Measurements from ENCODE around the gene CHP1. TPM values are rescaled to one million over a fixed set of nuclear protein-coding genes. Genes with fewer than 3 reads are reported as not detected.

The CHP1 gene
- total RNA-seq (10 to 100 TPM; 20.2 to 70.6 (median 24.7) TPM), polyA plus RNA-seq (10 to 100 TPM; 11.0 to 12.4 TPM), total RNA-seq (35.7 reads per million, percentile 64 among the genes with 10 or more reads in this experiment)

GRCh38 chr15:41230650-41231421 lies at the start of gene CHP1, which contains the start of gene EXD1:
Gene CHP1 (plus strand): TSS chr15:41231268. CDS start chr15:41231383, 115 bp downstream.
Gene EXD1 (minus strand): TSS chr15:41230757. CDS start chr15:41226575, 4,182 bp downstream.
- Mint-ChIP-seq H3K27ac (peak within 1 kb of the TSS; percentile 81 to 94 (median 92)), H3K9me3 (peaks cover 0 to 2% (median 0%) of the 10 kb centered on the region in 11 donors), H3K36me3 (peaks cover 0 to 1% (median 0%) of the 10 kb centered on the region in 5 donors), H3K4me3 (peak within 1 kb of the TSS; percentile 85 to 94 (median 91)), H3K4me1 (peaks cover 17 to 36% (median 25%) of the 10 kb centered on the region in 7 donors), H3K27me3 (peaks cover 0 to 11% (median 0%) of the 10 kb centered on the region in 5 donors)
- peak within 1 kb of the TSS; percentile 92 for H3K4me3 ChIP-seq (ENCODE audit: low read length)
- H3K36me3 ChIP-seq (ENCODE audit: control insufficient read depth in 2 of 3, insufficient read depth in 3 of 3, low read length in 3 of 3), result no peaks in the 10 kb centered on the region
- H3K4me1 ChIP-seq (ENCODE audit: control insufficient read depth in 2 of 2, insufficient read depth in 2 of 2, low read length in 2 of 2), result peaks cover 10 to 13% of the 10 kb centered on the region in 2 donors
- peak; percentile 86 to 96 (median 90) for DNase-seq
- POLR2A ChIA-PET, result interaction anchor here (0.6 to 1.7 kb wide), 7 partner anchors 35 to 713 kb away, joined by 3 to 13 read pairs (median 3); partner anchors contain the start of genes CHAC1, INO80 and VPS18
- intact Hi-C loops (cut with micrococcal nuclease), result loop anchor here (1.0 to 10.0 kb wide), 20 partner anchors 52 to 1874 kb away; partner anchors contain the start of genes CHAC1 (in 2 of the 2), DNAJC17 (in 2 of the 2), INO80 (in 2 of the 2) and NDUFAF1 (in 2 of the 2)
- H3K27me3 ChIP-seq (ENCODE audit: control insufficient read depth in 2 of 2, insufficient read depth in 2 of 2, low read length in 2 of 2), result no peaks in the 10 kb centered on the region
- peak within 1 kb of the TSS; percentile 82 for H3K27ac ChIP-seq (ENCODE audit: low read depth, low read length)
- ATAC-seq, result peak; percentile 96
- H3K9me3 ChIP-seq (ENCODE audit: control insufficient read depth in 2 of 3, low read length in 3 of 3), result no peaks in the 10 kb centered on the region
- CTCF ChIA-PET, result interaction anchor here (0.7 to 1.8 kb wide), 7 partner anchors 12 to 337 kb away, joined by 3 to 5 read pairs (median 3); partner anchors contain the start of genes INO80 and VPS18

- H3K4me1 ChIP-seq (ENCODE audit: control insufficient read depth in 2 of 2, insufficient read depth in 2 of 2, low read length in 2 of 2), result no peaks in the 10 kb centered on the region
- no peaks in the 10 kb centered on the region for H3K9me3 ChIP-seq (ENCODE audit: control insufficient read depth in 2 of 3, low read length in 3 of 3)
- Mint-ChIP-seq H3K27ac (peak overlapping the region in 1 of 9 donors; percentile 60), H3K4me1 (peaks cover 0 to 2% (median 0%) of the 10 kb centered on the region in 7 donors), H3K27me3 (peaks cover 0 to 14% (median 0%) of the 10 kb centered on the region in 5 donors), H3K4me3 (no peak overlapping the region), H3K9me3 (no peaks in the 10 kb centered on the region), H3K36me3 (no peaks in the 10 kb centered on the region)
- POLR2A ChIA-PET, result no interaction called here
- ATAC-seq (no peak), DNase-seq (no peak)
- CTCF ChIA-PET, result interaction anchor here (0.6 to 1.0 kb wide), 3 partner anchors 324 to 740 kb away, joined by 3 read pairs; no protein-coding TSS in a partner anchor
- H3K36me3 ChIP-seq (ENCODE audit: control insufficient read depth in 2 of 3, insufficient read depth in 3 of 3, low read length in 3 of 3), result no peaks in the 10 kb centered on the region
- no peak overlapping the region for H3K4me3 ChIP-seq (ENCODE audit: low read length)
- intact Hi-C loops (cut with micrococcal nuclease), result loop anchor here (5.0 to 10.0 kb wide), 2 partner anchors 67 to 505 kb away; partner anchors contain the start of gene INO80 (in 1 of the 2)
- no peak overlapping the region for H3K27ac ChIP-seq (ENCODE audit: low read depth, low read length)
- no peaks in the 10 kb centered on the region for H3K27me3 ChIP-seq (ENCODE audit: control insufficient read depth in 2 of 2, insufficient read depth in 2 of 2, low read length in 2 of 2)
These were observed 48.8 kb upstream of the CHP1 start for GRCh38 chr15:41182266-41182665.

- H3K4me3 Mint-ChIP-seq, result no peak overlapping the region
- H3K27me3 ChIP-seq (ENCODE audit: control insufficient read depth in 2 of 2, insufficient read depth in 2 of 2, low read length in 2 of 2), result no peaks in the 10 kb centered on the region
- no peaks in the 10 kb centered on the region for H3K36me3 Mint-ChIP-seq
- H3K27me3 Mint-ChIP-seq, result peaks cover 0 to 13% (median 0%) of the 10 kb centered on the region in 5 donors
- H3K36me3 ChIP-seq (ENCODE audit: control insufficient read depth in 2 of 3, insufficient read depth in 3 of 3, low read length in 3 of 3), result no peaks in the 10 kb centered on the region
- ATAC-seq, result no peak
- no peaks in the 10 kb centered on the region for H3K4me1 ChIP-seq (ENCODE audit: control insufficient read depth in 2 of 2, insufficient read depth in 2 of 2, low read length in 2 of 2)
- H3K9me3 ChIP-seq (ENCODE audit: control insufficient read depth in 2 of 3, low read length in 3 of 3), result no peaks in the 10 kb centered on the region
- ChIA-PET POLR2A (no interaction called here), CTCF (interaction anchor here (0.8 to 3.0 kb wide), 6 partner anchors 14 to 325 kb away, joined by 3 to 42 read pairs (median 4); no protein-coding TSS in a partner anchor)
- intact Hi-C loops (cut with micrococcal nuclease), result loop anchor here (5.0 to 10.0 kb wide), 2 partner anchors 69 to 506 kb away; partner anchors contain the start of gene INO80 (in 1 of the 2)
- no peaks in the 10 kb centered on the region for H3K9me3 Mint-ChIP-seq
- H3K4me1 Mint-ChIP-seq, result peaks cover 0 to 2% (median 0%) of the 10 kb centered on the region in 7 donors
- no peak overlapping the region for H3K4me3 ChIP-seq (ENCODE audit: low read length)
- H3K27ac Mint-ChIP-seq, result no peak overlapping the region
- no peak for DNase-seq
- no peak overlapping the region for H3K27ac ChIP-seq (ENCODE audit: low read depth, low read length)
These were observed 47.5 kb upstream of the CHP1 start for GRCh38 chr15:41183581-41183980.

GRCh38 chr15:41194444-41194843 lies 36.6 kb upstream of the CHP1 start:
- no peaks in the 10 kb centered on the region for H3K4me1 ChIP-seq (ENCODE audit: control insufficient read depth in 2 of 2, insufficient read depth in 2 of 2, low read length in 2 of 2)
- Mint-ChIP-seq H3K4me3 (no peak overlapping the region), H3K36me3 (no peaks in the 10 kb centered on the region), H3K27ac (no peak overlapping the region), H3K9me3 (peaks cover 0 to 3% (median 0%) of the 10 kb centered on the region in 11 donors), H3K27me3 (no peaks in the 10 kb centered on the region), H3K4me1 (no peaks in the 10 kb centered on the region)
- no peak for DNase-seq
- no peak for ATAC-seq
- ChIA-PET POLR2A (no interaction called here), CTCF (no interaction called here)
- H3K27me3 ChIP-seq (ENCODE audit: control insufficient read depth in 2 of 2, insufficient read depth in 2 of 2, low read length in 2 of 2), result no peaks in the 10 kb centered on the region
- H3K27ac ChIP-seq (ENCODE audit: low read depth, low read length), result no peak overlapping the region
- H3K9me3 ChIP-seq (ENCODE audit: control insufficient read depth in 2 of 3, low read length in 3 of 3), result no peaks in the 10 kb centered on the region
- intact Hi-C loops (cut with micrococcal nuclease), result no loop called here
- no peak overlapping the region for H3K4me3 ChIP-seq (ENCODE audit: low read length)
- H3K36me3 ChIP-seq (ENCODE audit: control insufficient read depth in 2 of 3, insufficient read depth in 3 of 3, low read length in 3 of 3), result no peaks in the 10 kb centered on the region

- POLR2A ChIA-PET, result no interaction called here
- ATAC-seq, result no peak
These were observed 31.6 kb upstream of the CHP1 start for GRCh38 chr15:41199470-41199869.

GRCh38 chr15:41203395-41203794 lies 27.7 kb upstream of the CHP1 start:
- Mint-ChIP-seq H3K27me3 (peaks cover 0 to 9% (median 0%) of the 10 kb centered on the region in 5 donors), H3K9me3 (no peaks in the 10 kb centered on the region), H3K4me3 (no peak overlapping the region), H3K4me1 (no peaks in the 10 kb centered on the region), H3K36me3 (no peaks in the 10 kb centered on the region), H3K27ac (no peak overlapping the region)
- Histone ChIP-seq H3K4me3 (ENCODE audit: low read length) (no peak overlapping the region), H3K36me3 (ENCODE audit: control insufficient read depth in 2 of 3, insufficient read depth in 3 of 3, low read length in 3 of 3) (no peaks in the 10 kb centered on the region), H3K27ac (ENCODE audit: low read depth, low read length) (no peak overlapping the region), H3K4me1 (ENCODE audit: control insufficient read depth in 2 of 2, insufficient read depth in 2 of 2, low read length in 2 of 2) (no peaks in the 10 kb centered on the region), H3K9me3 (ENCODE audit: control insufficient read depth in 2 of 3, low read length in 3 of 3) (no peaks in the 10 kb centered on the region), H3K27me3 (ENCODE audit: control insufficient read depth in 2 of 2, insufficient read depth in 2 of 2, low read length in 2 of 2) (no peaks in the 10 kb centered on the region)
- ATAC-seq (no peak), DNase-seq (no peak)
- POLR2A ChIA-PET, result interaction anchor here (0.6 kb wide), 1 partner anchor 321 kb away, joined by 3 read pairs; no protein-coding TSS in a partner anchor
- intact Hi-C loops (cut with micrococcal nuclease), result no loop called here
- CTCF ChIA-PET, result no interaction called here

More at GRCh38 chr15:41199470-41199869, 31.6 kb upstream of the CHP1 start:
- H3K27me3 Mint-ChIP-seq, result peaks cover 0 to 2% (median 0%) of the 10 kb centered on the region in 5 donors
- H3K9me3 Mint-ChIP-seq, result no peaks in the 10 kb centered on the region
- H3K27ac Mint-ChIP-seq, result no peak overlapping the region
- no peaks in the 10 kb centered on the region for H3K36me3 ChIP-seq (ENCODE audit: control insufficient read depth in 2 of 3, insufficient read depth in 3 of 3, low read length in 3 of 3)
- no peaks in the 10 kb centered on the region for H3K36me3 Mint-ChIP-seq
- no peaks in the 10 kb centered on the region for H3K4me1 ChIP-seq (ENCODE audit: control insufficient read depth in 2 of 2, insufficient read depth in 2 of 2, low read length in 2 of 2)
- no peak overlapping the region for H3K4me3 Mint-ChIP-seq
- H3K4me3 ChIP-seq (ENCODE audit: low read length), result no peak overlapping the region
- H3K27me3 ChIP-seq (ENCODE audit: control insufficient read depth in 2 of 2, insufficient read depth in 2 of 2, low read length in 2 of 2), result no peaks in the 10 kb centered on the region
- no peak for DNase-seq
- CTCF ChIA-PET, result no interaction called here
- H3K27ac ChIP-seq (ENCODE audit: low read depth, low read length), result no peak overlapping the region
- no peaks in the 10 kb centered on the region for H3K4me1 Mint-ChIP-seq
- intact Hi-C loops (cut with micrococcal nuclease), result no loop called here
- no peaks in the 10 kb centered on the region for H3K9me3 ChIP-seq (ENCODE audit: control insufficient read depth in 2 of 3, low read length in 3 of 3)

Measured in naive thymus-derived CD4-positive, alpha-beta T cell (primary cell).